ENCODE measurements around the gene PTPRT.

GRCh38 chr20:43238266-43238665 is 48.6 kb upstream of the PTPRT start:
- TF ChIP-seq POLR2A (IDR thresholded peaks at IDR 0.05) = no peak
- no peak for TF ChIP-seq POLR2AphosphoS5 (IDR thresholded peaks at IDR 0.05)
- TF ChIP-seq CTCF (IDR thresholded peaks at IDR 0.05) = no peak
- no peak for TF ChIP-seq EP300 (IDR thresholded peaks at IDR 0.05)
